HCT116 (cell line): ENCODE results near the gene ATP5PD.

ENCODE experiments used
- EZH2 ChIP-seq: fragments of 200-600 bp; sonication (generic); IDR thresholded peaks from 2 replicates; pipeline ENCODE4 v1.6.1; 2017; ENCODE audit warnings: antibody characterized with exemption, mixed run types
- JUND ChIP-seq: IDR thresholded peaks from 2 replicates; pipeline ENCODE4 v1.6.1; 2012
- POLR2A ChIP-seq: IDR thresholded peaks from 2 replicates; pipeline ENCODE4 v1.7.0; 2011; ENCODE audit warnings: borderline replicate concordance; ENCODE audit not compliant: insufficient read depth, insufficient read length; ENCODE audit errors: extremely low read depth
- POLR2AphosphoS5 ChIP-seq: IDR thresholded peaks from 2 replicates; pipeline ENCODE4 v1.6.1; 2011; ENCODE audit warnings: mild to moderate bottlenecking, low read depth, low read length, moderate library complexity
- RAD21 ChIP-seq: IDR thresholded peaks from 2 replicates; pipeline ENCODE4 v1.6.1; 2012; ENCODE audit warnings: low read depth, mild to moderate bottlenecking
- SRF ChIP-seq: IDR thresholded peaks from 2 replicates; pipeline ENCODE4 v1.6.1; 2012; ENCODE audit warnings: low read depth
- YY1 ChIP-seq: IDR thresholded peaks from 2 replicates; pipeline ENCODE4 v1.6.1; 2011; ENCODE audit warnings: low read length, low read depth, moderate library complexity, mild to moderate bottlenecking; ENCODE audit not compliant: insufficient replicate concordance; ENCODE audit errors: extremely low read depth
- TF ChIP-seq, protein P1 (sequence below), 3 experiments: fragments of 200-600 bp in 1 of 3; sonication (generic) in 1 of 3; IDR thresholded peaks in 2 of 3; conservative IDR thresholded peaks in 1 of 3; 2 replicates each; pipeline ENCODE4 v1.5.1; 2012 to 2017; ENCODE audit warnings: low read depth in 2 of 3, low read length in 2 of 3, antibody characterized with exemption in 1 of 3, borderline replicate concordance in 1 of 3, control low read depth in 1 of 3, mild to moderate bottlenecking in 1 of 3, mixed read lengths in 1 of 3, mixed run types in 1 of 3, moderate library complexity in 1 of 3; ENCODE audit not compliant: insufficient read depth in 1 of 3

DNA sequence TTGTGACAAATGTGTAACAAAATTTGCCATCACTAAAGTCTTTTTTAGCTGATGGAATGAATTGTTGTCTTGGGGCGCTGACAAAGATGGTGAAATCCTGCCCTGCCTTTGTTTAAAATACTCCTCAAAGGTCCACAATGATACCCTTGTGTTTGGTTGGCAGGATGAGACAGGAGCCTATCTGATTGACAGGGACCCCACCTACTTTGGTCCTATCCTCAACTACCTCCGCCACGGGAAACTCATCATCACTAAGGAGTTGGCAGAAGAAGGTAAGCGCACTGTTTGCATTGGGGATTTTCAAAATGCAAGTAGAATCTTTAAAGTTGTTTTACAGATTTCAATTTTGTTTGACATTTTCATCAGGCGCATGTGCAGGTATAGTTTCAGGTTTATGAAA, 2.3 kb upstream of the ATP5PD start:
- TF ChIP-seq, protein P1, sequence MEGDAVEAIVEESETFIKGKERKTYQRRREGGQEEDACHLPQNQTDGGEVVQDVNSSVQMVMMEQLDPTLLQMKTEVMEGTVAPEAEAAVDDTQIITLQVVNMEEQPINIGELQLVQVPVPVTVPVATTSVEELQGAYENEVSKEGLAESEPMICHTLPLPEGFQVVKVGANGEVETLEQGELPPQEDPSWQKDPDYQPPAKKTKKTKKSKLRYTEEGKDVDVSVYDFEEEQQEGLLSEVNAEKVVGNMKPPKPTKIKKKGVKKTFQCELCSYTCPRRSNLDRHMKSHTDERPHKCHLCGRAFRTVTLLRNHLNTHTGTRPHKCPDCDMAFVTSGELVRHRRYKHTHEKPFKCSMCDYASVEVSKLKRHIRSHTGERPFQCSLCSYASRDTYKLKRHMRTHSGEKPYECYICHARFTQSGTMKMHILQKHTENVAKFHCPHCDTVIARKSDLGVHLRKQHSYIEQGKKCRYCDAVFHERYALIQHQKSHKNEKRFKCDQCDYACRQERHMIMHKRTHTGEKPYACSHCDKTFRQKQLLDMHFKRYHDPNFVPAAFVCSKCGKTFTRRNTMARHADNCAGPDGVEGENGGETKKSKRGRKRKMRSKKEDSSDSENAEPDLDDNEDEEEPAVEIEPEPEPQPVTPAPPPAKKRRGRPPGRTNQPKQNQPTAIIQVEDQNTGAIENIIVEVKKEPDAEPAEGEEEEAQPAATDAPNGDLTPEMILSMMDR (IDR thresholded peaks at IDR 0.05 in 2 of 3, conservative IDR thresholded peaks at IDR 0.05 in 1 of 3; ENCODE audit: borderline replicate concordance in 1 of 3, insufficient read depth in 1 of 3, low read depth in 2 of 3, low read length in 2 of 3), result no peak
- TF ChIP-seq EZH2 (no peak), YY1 (no peak), POLR2A (no peak), RAD21 (no peak), POLR2AphosphoS5 (no peak), JUND (no peak), SRF (no peak)
